Fibroblast of skin of left quadriceps (primary cell): ENCODE results near the gene TRAF5.

Source experiments
- DNase-seq, 2 experiments: peaks; one replicate each; pipeline ENCODE4 v3.0.0-alpha.2; 2013; ENCODE audit warnings: low read depth in 2 of 2

Gene TRAF5

DNA sequence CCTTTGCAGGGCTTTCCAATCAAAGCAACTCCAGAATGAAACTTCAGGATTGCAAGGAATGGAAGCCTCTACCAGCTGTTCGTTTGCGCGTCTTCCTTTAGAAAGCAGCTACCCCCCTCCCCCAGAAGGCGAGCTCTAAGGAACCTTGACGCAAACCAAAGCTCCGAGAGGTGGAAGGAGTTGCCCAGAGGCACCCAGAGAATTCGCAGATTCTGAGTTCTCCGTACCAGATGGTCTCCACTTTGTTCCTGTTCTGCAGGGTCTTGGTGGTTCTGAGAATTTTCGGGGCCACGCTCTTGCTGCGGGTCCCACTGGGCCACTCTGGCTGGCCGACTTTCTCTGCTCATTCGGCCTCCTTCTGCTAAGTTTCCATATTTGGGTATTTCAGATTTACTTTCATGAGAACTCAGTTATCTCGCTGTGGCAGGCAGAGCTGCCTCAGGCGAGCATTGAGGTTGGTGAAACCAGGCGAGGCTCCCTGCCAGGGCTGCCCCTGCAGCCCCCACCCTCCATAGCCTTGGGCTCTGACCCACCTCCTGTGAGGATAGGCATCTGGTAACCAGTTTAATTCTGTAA is 801 bp downstream of the TRAF5 start:
- peak in 1 of 2 experiments; percentile 45 for DNase-seq

DNA sequence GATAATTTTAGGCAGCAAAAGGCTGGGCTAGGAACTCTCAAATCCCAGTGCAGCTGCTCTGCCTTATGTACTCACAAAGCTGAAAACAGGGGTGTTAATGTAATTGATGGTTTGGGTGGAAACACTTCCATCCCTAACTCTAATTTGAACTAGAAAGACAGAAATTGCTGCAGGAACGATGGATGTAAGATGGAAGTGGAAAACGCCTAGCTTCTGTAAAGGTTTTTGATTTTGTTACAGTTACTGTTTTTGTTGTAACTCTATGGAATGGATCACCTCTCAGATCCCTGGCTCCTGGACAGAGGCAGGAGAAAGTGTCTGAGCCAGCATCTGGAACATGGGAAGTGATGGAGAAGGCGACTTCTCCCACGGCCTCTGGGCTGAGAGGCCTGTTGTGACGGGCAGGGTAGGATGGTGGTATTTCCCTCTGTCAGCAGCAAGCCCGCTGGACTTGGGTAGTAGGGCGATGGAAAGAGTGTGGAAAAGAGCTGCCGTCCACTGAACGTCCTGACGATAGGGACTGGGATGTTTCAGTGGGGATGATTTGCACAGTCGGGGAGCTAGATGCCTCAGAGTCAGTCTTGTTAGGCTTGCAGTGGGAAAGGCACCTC is 1.6 kb downstream of the TRAF5 start:
- no peak for DNase-seq

DNA sequence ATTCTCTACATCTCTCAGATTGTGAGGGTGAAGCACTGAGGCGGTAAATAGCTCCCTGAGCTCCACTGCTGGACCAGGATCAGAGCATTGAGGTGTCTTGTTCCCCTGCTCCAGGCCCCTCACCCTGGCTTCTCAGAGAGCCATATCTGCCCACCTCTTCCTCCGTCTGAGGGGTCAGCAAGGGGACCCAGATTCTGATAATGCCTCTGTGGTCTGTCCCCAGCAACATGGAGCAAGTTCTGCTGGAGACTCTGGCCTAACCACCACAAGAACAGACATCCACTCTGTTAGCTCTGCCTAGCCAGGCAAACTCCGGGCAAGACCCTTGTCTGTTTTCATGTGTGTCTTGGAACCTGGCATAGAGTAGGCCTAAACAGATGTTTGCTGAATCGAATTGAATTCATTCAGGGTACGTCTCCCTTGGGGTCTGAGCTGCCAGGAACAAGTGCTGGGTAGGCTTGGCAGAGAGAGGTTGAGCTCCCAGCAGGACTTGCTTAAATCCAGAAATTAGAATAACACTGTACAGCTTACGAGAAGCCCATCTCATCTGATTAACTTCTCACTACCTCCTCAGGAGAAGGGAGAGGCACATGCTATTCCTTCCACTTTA is 2.3 kb downstream of the TRAF5 start:
- DNase-seq: no peak

DNA sequence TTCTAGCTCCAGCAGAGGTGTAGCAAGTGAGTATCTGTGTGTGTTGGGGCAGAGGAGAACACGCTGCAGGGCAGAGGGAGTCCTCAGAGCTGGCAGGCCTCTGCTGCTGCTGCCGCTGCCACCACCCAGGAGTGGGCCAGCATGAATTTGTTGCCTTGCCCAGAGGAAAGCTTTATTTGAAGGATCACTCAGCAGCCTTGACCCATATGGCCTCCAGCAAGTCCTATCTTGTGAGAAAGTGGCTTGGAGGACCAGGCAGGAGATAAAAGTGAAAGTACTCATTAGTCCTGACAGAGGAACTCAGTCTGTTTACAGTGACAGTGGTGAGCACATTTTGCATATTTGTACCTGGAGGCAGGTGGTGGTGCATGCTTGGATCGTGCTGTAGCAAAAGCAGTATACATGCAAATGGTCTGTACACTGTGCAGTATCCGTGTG is 3.1 kb downstream of the TRAF5 start:
- no peak for DNase-seq

DNA sequence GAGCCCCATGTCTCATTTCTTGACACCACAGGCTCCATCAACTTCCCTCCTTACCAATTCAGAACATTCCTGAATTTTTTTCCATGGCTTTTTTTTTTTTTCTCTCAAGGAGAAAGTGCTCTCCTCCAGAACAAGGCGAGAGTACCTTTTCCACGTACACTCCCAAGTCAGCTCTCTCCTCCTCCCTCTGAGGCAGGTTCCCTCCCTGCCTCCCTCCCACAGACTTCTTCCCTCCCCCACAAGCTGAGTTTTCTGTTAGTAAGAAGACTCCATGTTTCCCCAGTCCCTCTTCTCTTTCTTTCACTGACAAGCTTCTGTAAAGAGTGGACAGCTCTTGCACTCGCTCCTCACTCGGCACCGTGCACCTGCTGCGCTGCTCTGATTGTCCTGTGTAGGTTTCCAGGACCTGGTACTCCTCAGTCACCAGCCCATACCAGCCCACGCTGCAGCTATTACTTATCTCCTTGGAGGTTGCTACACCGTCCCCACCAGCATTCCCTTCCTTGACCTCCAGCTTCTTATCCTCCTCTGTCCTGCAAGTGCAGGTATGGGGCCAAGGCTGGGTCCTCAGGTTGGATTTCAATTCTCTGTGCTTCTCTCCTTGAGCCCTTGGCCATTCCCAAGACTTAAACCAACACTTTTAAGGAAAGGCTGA is 3.8 kb downstream of the TRAF5 start:
- no peak for DNase-seq

DNA sequence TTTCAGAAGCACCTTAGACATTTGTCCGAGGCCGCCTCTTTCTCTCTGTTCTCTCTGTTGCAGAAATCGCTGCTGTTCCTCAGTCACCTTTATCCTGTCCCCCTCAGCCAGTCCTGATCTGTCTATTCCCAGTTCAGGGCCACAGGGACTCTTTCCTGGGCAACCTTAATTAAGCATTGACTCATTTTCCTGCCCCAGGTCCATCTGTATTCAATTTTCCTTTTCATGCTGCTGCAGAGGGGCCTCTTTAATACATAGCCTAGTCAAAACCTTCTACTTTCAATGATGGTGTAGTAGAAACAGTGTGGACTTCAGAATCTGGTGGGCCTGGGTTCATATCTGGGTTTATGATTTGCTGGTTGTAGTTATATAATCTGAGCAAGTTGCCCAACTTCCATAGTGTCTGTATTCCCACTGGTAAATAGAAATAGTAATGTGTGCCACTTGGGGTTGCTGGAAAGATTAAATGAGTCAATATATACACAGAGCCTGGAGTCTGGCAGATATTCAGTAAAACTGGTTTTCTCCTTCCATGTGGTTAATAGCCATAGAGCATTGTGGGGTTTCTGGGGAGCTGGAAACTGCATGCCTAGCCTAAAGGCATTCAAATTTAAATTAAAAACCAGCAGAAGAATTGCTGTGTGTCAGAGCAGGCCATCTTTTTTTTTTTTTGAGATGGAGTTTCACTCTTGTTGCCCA is 4.5 kb downstream of the TRAF5 start:
- peak; percentile 25 to 34 for DNase-seq

DNA sequence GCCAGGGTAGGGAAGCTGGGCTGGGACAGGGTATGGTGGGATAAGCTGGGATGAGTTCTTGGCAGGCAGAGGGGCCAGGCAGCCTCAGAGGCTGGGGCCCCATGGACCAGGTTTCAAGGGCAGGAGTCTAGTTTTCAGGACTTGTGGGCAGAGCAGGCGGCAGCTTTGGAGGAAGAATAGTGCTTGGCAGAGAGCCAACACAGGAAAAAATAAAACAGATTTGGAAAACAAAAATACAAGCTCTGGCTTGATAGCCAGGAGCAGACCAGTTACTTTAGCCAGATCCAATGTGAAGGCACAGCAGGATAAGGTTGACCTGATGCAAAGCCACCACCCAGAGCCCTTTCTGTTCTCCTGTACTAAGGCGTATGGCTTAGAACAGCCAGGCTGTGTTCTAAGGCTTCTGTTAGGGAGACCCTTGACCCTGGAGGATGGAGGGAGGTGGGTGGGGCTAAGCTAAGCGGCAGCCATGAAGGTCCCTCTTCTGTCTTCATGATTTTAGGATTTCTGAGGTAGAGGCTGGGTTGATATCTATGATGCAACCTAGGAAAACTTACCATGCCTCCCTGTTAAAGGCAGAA is 5.5 kb downstream of the TRAF5 start:
- no peak for DNase-seq

DNA sequence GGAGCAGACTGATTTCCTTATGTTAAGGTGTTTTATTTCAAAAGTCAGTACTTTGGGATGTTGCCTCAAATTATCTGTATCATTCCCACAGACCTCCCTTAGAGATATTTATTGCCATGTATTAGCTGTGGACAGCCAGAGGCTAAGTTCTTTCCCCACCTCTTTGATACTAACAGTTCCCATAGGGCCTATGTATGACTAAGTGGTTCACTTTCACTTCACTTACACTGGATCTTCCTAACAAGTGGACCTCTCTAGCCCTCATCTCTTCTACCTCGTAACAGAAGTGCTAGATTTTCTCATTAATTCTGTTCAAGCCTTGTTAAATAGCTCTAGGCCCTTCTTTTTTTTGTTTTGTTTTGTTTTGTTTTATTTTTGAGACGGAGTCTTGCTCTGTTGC is 6.2 kb downstream of the TRAF5 start:
- DNase-seq: no peak

DNA sequence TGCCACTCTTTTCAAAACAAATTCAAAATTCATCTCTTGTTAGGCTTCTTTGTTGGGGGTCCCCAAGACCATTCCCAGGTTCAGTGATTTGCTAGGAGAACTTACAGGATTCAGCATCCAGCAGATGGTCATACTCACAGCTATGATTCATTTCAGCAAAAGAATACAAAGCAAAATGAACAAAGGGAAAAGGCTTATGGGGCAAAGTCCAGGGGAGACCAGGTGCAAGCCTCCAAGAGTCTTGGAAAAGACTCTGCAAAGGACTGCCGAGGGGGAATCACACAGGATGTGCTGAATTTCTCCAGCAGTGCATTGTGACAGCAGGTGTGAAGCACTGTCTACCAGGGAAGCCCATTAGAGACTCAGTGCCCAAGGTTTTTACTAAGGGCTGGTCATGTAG is 7.3 kb downstream of the TRAF5 start:
- no peak for DNase-seq

DNA sequence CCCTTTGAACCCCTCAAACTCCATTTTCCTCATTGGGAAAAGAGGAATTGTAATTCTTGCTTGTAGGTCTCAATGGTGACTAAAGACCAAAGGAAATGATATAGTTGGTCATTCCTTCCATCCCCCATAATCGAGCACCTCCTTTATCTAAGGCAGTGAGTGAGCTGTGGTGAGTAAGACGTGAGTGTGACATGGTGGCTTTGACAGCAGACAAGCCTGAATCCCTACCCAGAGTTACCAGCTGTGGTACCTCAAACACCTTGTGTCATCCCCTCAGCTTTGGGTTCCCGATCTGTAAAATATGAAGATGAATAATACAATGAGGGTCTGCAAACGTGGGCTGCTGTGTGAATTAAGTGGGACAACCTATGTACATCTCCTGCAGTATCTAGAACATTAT is 8.4 kb downstream of the TRAF5 start:
- DNase-seq: no peak

DNA sequence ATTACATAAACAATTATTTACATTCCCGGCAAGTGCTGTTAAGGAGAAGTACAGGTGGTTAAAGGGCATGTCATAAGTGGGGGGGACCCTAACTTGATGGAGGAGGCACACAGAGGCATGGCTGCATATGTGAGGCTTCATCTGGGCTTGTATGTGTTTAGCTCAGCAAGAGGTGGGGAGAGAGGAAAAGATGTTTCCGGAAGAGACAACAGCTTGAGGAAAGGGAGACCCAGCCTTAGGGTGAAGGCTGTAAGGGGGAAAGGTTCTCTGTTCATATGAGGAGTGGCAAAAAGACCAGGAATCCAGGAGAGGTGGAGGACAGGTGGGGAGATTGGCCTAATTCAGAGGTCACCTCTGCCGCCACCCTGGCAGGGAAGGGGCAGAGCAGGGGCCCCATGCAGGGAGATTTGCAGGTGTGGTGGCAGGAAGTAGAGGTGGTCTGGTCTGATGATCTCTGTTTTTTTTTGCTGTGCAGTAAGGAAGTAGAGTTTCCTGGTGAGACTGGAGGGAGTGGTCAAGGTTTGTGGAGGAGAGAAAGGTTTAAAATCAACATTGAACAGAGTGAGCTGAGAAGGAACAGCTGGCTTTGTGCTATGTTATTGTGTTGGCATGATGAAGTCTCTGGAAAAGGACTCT is 9.0 kb downstream of the TRAF5 start:
- DNase-seq: no peak

DNA sequence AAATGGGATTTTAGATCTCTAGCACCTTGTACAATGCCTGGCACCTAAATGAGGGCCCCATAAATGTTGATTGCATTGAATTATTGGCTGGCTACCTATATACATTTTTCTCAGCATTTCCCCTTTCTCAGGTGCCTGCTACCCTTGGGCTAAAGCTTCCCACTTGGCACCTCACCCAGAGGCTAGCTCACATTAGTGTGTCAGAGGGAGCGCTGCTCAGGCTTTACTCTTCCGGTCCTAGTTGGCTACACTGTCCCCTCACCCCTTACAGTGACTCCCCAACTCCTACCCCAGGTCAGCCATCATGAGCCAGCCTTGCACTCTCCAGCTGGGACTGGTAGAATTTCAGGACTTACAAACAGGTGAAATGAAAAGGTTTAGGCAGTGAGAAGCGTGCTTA is 9.5 kb downstream of the TRAF5 start:
- no peak for DNase-seq

DNA sequence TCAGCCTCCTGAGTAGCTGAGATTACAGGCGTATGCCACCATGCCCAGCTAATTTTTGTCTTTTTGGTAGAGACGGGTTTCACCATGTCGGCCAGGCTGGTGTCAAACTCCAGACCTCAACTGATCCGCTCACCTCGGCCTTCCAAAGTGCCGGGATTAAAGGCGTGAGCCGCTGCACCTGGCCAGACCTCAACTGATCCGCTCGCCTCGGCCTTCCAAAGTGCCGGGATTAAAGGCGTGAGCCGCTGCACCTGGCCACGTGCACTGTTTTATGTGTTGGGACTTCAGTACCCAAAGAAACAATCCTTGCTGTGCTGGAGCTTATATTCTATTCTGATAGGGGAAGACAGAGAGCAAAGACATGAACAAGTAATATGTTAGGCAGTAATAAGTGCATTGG is 10.1 kb downstream of the TRAF5 start:
- no peak for DNase-seq

DNA sequence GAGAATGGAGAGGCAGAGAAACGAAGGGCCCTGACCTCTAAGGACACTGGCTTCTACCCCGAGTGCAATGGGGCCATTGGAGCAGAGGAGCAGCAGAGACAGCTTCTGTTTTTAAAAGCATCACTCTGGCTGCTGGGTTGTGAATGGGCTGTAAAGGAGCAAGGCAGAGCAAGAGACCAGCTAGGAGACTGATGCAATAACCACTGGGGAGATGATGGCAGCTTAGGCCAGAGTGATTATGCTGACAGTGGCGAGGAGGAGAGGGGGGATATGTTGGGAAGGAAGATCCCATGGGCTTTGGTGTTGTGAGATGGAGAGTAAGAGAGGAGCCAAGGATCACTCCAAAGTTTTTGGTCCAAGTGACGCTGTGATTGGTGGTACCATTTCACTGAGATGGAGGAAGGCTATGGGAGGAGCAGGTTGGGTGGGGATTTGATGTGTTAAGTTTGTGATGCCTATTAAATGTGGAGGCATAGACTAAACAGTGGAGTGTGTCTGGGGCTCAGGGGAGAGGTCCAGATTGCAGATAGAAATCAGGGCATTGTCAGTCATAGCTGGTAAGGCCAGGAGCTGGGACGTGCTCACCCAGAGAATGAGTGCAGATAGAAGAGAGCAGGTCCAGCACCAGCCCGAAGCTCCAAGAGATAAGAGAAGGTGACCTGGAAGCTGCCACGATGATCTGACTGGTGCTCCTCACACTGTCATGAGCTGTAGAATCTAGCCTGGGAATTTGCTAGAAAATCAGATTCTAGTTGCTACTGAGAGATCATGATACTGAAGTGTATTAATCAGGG is 11.0 kb downstream of the TRAF5 start:
- DNase-seq: no peak

DNA sequence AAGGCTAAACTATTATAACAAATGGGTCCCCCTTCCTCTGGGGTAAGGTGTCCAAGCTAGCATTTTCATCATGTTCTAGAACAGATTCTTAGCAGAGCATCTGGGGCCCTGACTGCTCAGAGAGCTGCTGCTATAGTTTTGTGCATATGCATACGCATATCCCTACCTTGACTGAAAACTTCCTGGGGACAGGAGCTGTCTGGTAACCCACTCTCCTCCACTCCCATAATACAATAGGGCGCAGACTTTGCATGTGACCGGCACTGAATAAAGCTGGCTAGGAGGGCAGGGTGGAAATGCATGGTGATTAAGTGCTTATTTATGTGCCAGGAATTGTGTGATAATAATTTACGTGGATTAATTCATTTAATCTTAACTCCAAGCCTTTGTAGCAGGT is 11.6 kb downstream of the TRAF5 start:
- no peak for DNase-seq

DNA sequence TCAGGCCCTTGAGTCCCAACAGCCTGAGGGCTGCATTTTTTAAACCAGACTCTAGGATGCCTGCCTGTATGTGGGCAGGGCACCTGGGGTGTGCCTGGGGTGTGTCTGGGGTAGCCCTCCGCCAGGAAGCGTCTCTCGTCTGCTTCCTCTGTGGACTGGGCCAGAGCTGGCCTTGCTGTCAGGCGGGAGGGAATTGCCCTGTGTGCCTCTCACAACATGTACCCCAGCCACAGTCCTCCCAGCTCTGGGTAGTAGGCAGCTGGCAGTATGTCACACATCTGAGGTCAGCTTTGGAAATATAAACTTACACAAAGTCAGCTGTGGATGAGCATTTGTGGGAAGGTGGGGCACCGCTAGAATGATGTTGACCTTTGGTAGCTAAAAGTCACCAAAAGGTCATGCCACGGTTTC is 13.0 kb downstream of the TRAF5 start:
- no peak for DNase-seq

DNA sequence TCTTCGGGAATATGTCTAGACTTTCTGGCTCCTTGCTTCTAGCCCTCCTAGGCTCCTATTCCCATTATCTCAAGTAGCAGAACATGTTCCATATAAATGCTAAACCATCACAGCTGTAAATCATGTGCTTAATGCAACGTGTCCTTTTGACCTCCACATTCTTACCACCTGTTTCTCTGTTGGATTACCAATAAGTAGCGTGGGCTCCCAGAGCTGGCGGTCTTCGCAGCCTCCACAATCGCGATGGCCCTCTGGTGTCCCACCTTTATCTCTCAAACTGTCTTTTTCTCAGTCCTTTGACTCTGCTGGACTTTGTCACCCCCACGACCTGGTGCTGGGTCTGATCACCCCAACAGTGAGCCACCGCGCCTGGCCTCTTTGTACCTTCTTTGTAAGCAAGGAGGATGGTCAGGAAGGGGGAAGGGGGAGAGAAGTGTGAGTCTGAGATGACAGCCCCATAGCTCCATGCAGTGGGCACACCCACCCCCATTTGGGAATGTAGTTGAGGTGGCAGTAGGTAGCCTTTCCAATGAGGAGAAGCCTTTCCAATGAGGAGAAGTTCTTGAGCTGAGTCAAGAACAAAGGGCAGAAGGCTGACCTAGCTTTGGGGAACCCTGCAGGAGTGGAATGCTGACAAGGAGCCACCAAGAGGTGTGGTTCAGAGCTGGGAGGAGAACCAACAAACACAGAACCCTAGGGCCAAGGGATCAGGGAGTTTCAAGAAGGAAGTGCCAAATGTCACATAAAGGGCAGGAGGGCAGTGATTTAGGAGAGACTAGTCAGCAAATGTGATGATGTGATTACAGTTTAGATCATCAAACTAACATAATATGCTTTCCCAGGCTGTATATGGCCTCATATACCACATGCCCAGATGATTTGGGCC is 14.2 kb downstream of the TRAF5 start:
- DNase-seq: no peak

DNA sequence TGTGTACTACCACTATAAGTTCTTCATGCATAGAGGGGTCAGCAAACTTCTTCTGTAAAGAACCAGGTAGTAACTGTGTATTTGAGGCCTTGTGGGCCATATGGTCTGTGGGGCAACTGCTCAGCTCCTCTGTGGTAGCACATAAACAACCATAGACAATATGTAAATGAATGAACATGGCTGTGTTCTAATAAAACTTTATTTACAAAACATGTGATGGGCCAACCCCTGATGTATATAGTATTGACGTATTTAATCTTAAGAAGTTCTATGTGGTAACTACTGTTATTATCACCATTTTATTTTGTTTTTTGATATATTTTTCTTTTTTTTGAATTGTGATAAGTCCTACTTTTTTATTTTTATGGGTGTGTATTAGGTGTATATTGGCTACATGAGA is 15.4 kb downstream of the TRAF5 start:
- DNase-seq: no peak

DNA sequence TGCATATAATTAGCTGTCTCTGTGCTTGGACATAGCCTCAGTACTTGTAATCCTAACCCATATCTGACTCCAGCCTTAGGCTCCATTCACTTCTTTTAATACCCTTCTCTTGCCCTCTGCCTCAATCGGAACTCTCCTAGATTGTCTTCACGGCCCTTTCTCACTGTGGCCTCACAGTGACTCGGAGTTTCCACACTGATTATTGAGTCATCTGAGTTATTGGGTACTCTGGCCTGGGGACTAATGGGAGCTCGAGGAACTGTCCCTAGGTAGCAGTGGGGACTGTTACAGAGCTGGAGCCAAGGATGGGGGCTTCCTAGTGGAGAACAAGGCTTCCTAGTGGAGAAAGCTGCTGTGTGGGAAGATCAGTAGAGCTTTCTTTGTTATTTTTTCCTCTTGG is 17.0 kb downstream of the TRAF5 start:
- no peak for DNase-seq

DNA sequence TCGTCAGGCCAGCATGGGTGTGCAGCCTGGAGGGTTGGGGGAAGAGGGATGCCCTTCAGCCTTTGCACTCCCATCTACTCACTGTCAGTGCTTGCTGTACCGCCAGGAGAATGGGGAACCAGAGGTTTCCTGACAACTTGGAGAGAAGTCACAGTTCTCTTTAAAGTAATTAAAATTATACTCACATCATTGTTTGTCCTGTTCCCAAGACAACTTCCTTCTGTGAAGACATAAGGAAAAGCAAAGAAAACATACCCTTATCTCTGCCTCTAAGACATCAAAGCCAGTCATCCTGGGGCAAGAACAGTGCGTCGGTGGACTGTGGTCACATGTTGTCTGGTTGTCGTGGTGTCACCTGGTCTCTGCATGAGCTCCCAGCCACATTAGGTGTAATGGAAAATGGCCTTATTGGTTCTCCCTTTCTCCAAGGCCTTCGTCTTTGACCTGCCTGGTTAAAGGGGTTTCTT is 17.6 kb downstream of the TRAF5 start:
- DNase-seq: no peak
